Endodermal cell (in vitro differentiated cells): ENCODE data around the gene PRXL2B. TPM values are rescaled to one million over a fixed set of nuclear protein-coding genes. Genes with fewer than 3 reads are reported as not detected.

Source experiments
- DNase-seq: peaks from one replicate; pipeline ENCODE4 v3.0.0-alpha.2; 2017
- H3K27ac ChIP-seq: 2 replicates; pipeline ENCODE4 v1.5.1; 2013; ENCODE audit warnings: mild to moderate bottlenecking, low read depth, low read length, moderate library complexity
- H3K27me3 ChIP-seq: 2 replicates; pipeline ENCODE4 v1.6.1; 2013; ENCODE audit warnings: mild to moderate bottlenecking, low read length, moderate library complexity; ENCODE audit not compliant: insufficient read depth, control insufficient read depth, poor library complexity, severe bottlenecking
- H3K36me3 ChIP-seq: 2 replicates; pipeline ENCODE4 v1.7.0; 2013; ENCODE audit warnings: mild to moderate bottlenecking, low read length, moderate library complexity; ENCODE audit not compliant: control insufficient read depth, insufficient read depth
- H3K4me1 ChIP-seq: one replicate; pipeline ENCODE4 v1.7.0; 2013; ENCODE audit warnings: low read length; ENCODE audit not compliant: control insufficient read depth, insufficient read depth
- H3K4me3 ChIP-seq: 2 replicates; pipeline ENCODE4 v1.5.1; 2013; ENCODE audit warnings: mild to moderate bottlenecking, low read length, moderate library complexity
- H3K9ac ChIP-seq: 2 replicates; pipeline ENCODE4 v1.6.1; 2013; ENCODE audit warnings: mild to moderate bottlenecking, low read length, moderate library complexity; ENCODE audit not compliant: poor library complexity, severe bottlenecking; ENCODE audit errors: extremely low read depth
- H3K9me3 ChIP-seq: 2 replicates; pipeline ENCODE4 v1.6.1; 2013; ENCODE audit warnings: mild to moderate bottlenecking, low read length, moderate library complexity; ENCODE audit not compliant: control insufficient read depth
- H3K27ac Mint-ChIP-seq: 2 replicates; pipeline ENCODE4 v1.8.0; 2020; ENCODE audit warnings: mixed read lengths
- H3K27me3 Mint-ChIP-seq: 2 replicates; pipeline ENCODE4 v1.8.0; 2021; ENCODE audit warnings: mild to moderate bottlenecking, mixed read lengths; ENCODE audit not compliant: insufficient read depth
- H3K36me3 Mint-ChIP-seq: 2 replicates; pipeline ENCODE4 v1.8.0; 2020; ENCODE audit warnings: low read depth, mixed read lengths
- H3K4me1 Mint-ChIP-seq: 2 replicates; pipeline ENCODE4 v1.8.0; 2020; ENCODE audit warnings: mixed read lengths
- H3K4me3 Mint-ChIP-seq: 2 replicates; pipeline ENCODE4 v1.8.0; 2020; ENCODE audit warnings: mild to moderate bottlenecking, moderate library complexity, mixed read lengths
- H3K9me3 Mint-ChIP-seq: 2 replicates; pipeline ENCODE4 v1.8.0; 2020; ENCODE audit warnings: mild to moderate bottlenecking, mixed read lengths
- WGBS, 2 experiments: methylation state at CpG; one replicate each; pipeline versions ENCODE4 v1.1.5 to v1.1.7; 2013; ENCODE audit warnings: missing lambda C conversion rate in 2 of 2, mixed read lengths in 1 of 2; ENCODE audit not compliant: insufficient coverage in 1 of 2, insufficient read length in 1 of 2; 5-methylcytosine and 5-hydroxymethylcytosine counted together
- total RNA-seq, 2 donors: library from RNA; stranded (reverse); fragmentation: NEBNext Ultra II Directional in 1 of 2; extraction: Animal tissue kit (Norgen Biotek cat#: 25700) in 1 of 2; gene quantifications; 2 replicates in 1 of 2; 3 replicates in 1 of 2; pipeline ENCODE4 v1.2.1, GENCODE V29; 2021
- TF ChIP-seq, protein P1 (sequence below): fragments of 200-600 bp; sonication (generic); conservative IDR thresholded peaks from 2 replicates; pipeline ENCODE4 v1.5.0; 2021; ENCODE audit warnings: antibody characterized with exemption, mild to moderate bottlenecking

Gene PRXL2B
- total RNA-seq, 2 donors from 2014 or later = 33.4 to 34.4 TPM

GRCh38 chr1:2560299-2561073, 26.1 kb upstream of the PRXL2B start:
- no peak overlapping the region for H3K4me3 ChIP-seq
- no peak overlapping the region for H3K27ac ChIP-seq
- no peaks in the 10 kb centered on the region for H3K27me3 ChIP-seq
- H3K4me1 Mint-ChIP-seq = peaks cover 6% of the 10 kb centered on the region
- no peaks in the 10 kb centered on the region for H3K36me3 Mint-ChIP-seq
- 89 to 94% methylated on average over 8 to 15 of the region's 15 CpGs for WGBS, 2 experiments
- DNase-seq = no peak
- TF ChIP-seq, protein P1, sequence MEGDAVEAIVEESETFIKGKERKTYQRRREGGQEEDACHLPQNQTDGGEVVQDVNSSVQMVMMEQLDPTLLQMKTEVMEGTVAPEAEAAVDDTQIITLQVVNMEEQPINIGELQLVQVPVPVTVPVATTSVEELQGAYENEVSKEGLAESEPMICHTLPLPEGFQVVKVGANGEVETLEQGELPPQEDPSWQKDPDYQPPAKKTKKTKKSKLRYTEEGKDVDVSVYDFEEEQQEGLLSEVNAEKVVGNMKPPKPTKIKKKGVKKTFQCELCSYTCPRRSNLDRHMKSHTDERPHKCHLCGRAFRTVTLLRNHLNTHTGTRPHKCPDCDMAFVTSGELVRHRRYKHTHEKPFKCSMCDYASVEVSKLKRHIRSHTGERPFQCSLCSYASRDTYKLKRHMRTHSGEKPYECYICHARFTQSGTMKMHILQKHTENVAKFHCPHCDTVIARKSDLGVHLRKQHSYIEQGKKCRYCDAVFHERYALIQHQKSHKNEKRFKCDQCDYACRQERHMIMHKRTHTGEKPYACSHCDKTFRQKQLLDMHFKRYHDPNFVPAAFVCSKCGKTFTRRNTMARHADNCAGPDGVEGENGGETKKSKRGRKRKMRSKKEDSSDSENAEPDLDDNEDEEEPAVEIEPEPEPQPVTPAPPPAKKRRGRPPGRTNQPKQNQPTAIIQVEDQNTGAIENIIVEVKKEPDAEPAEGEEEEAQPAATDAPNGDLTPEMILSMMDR = no peak
- peaks cover 4% of the 10 kb centered on the region for H3K4me1 ChIP-seq
- no peak overlapping the region for H3K9ac ChIP-seq
- H3K36me3 ChIP-seq = no peaks in the 10 kb centered on the region
- no peak overlapping the region for H3K4me3 Mint-ChIP-seq
- no peak overlapping the region for H3K27ac Mint-ChIP-seq
- H3K27me3 Mint-ChIP-seq = no peaks in the 10 kb centered on the region
- no peaks in the 10 kb centered on the region for H3K9me3 ChIP-seq
- H3K9me3 Mint-ChIP-seq = no peaks in the 10 kb centered on the region

DNA sequence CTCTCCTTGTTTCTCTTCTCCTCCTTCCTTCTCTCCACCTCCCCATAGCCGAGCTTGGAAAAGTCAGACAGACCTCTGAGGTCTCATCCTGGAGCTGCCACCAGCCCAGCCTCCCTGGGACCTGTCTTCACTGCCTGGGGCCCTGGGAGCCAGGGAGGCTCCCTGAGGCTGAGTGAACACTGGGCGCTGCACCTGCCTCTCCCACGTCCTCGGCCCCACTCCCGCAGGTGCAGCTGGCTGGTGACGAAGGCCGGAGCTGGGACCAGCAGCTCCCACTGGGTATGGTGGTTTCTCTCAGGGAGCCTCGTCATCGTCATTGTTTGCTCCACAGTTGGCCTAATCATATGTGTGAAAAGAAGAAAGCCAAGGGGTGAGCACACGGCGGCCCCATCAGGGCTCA, 25.1 kb upstream of the PRXL2B start:
- peaks cover 4% of the 10 kb centered on the region for H3K4me1 Mint-ChIP-seq
- WGBS, 2 experiments = 89 to 91% methylated on average over 7 to 11 of the region's 11 CpGs
- Histone ChIP-seq H3K9ac (no peak overlapping the region), H3K27ac (no peak overlapping the region), H3K36me3 (no peaks in the 10 kb centered on the region), H3K27me3 (no peaks in the 10 kb centered on the region), H3K4me1 (peaks cover 4% of the 10 kb centered on the region), H3K4me3 (no peak overlapping the region), H3K9me3 (no peaks in the 10 kb centered on the region)
- no peak overlapping the region for H3K27ac Mint-ChIP-seq
- no peak overlapping the region for H3K4me3 Mint-ChIP-seq
- DNase-seq = no peak
- H3K27me3 Mint-ChIP-seq = no peaks in the 10 kb centered on the region
- TF ChIP-seq, protein P1 = no peak
- H3K36me3 Mint-ChIP-seq = no peaks in the 10 kb centered on the region
- no peaks in the 10 kb centered on the region for H3K9me3 Mint-ChIP-seq

GRCh38 chr1:2561898-2562895, 24.4 kb upstream of the PRXL2B start:
- no peaks in the 10 kb centered on the region for H3K36me3 Mint-ChIP-seq
- TF ChIP-seq, protein P1 = peak; percentile 74
- Histone ChIP-seq H3K36me3 (no peaks in the 10 kb centered on the region), H3K27ac (no peak overlapping the region), H3K4me1 (peaks cover 4% of the 10 kb centered on the region), H3K9ac (no peak overlapping the region), H3K9me3 (no peaks in the 10 kb centered on the region), H3K27me3 (no peaks in the 10 kb centered on the region), H3K4me3 (no peak overlapping the region)
- no peak overlapping the region for H3K4me3 Mint-ChIP-seq
- no peaks in the 10 kb centered on the region for H3K9me3 Mint-ChIP-seq
- H3K27ac Mint-ChIP-seq = no peak overlapping the region
- DNase-seq = peak; percentile 80
- no peaks in the 10 kb centered on the region for H3K27me3 Mint-ChIP-seq
- peaks cover 3% of the 10 kb centered on the region for H3K4me1 Mint-ChIP-seq
- WGBS, 2 experiments = 93% methylated on average over 11 to 22 of the region's 24 CpGs
